ENCODE results near the gene NR2C2. TPM values are rescaled to one million over a fixed set of nuclear protein-coding genes. Genes with fewer than 3 reads are reported as not detected.
A peak's percentile ranks its signal among the peaks of the same experiment; 100 is the strongest.
"Not testable (repeated sequence)": the region's sequence is repeated elsewhere in the genome, so short reads cannot be mapped to it uniquely, and the experiment has no call there.

NR2C2 gene
- polyA plus RNA-seq, 1 donor: 51.0 TPM

- no peak for DNase-seq
- Histone ChIP-seq H3K9me3 (ENCODE audit: control insufficient read depth, low read depth, low read length) (no peaks in the 10 kb centered on the region), H3K4me3 (ENCODE audit: low read length) (no peak overlapping the region), H3K4me1 (ENCODE audit: control insufficient read depth, insufficient read depth, low read length) (no peaks in the 10 kb centered on the region), H3K27ac (ENCODE audit: low read length) (no peak overlapping the region), H3K27me3 (ENCODE audit: control insufficient read depth, insufficient read depth, low read length) (no peaks in the 10 kb centered on the region), H3K36me3 (ENCODE audit: control insufficient read depth, insufficient read depth, low read length) (no peaks in the 10 kb centered on the region)
- no CpG with 5 or more reads among the region's 3 CpGs for WGBS (ENCODE audit: insufficient coverage, low lambda C conversion rate)
Observed at GRCh38 chr3:14989943-14990779, 42.8 kb downstream of the NR2C2 start.

- no peak for DNase-seq
- H3K27me3 ChIP-seq (ENCODE audit: control insufficient read depth, insufficient read depth, low read length): no peaks in the 10 kb centered on the region
- no peak overlapping the region for H3K27ac ChIP-seq (ENCODE audit: low read length)
- H3K36me3 ChIP-seq (ENCODE audit: control insufficient read depth, insufficient read depth, low read length): no peaks in the 10 kb centered on the region
- 100% methylated on average over 1 of the region's 2 CpGs for WGBS (ENCODE audit: insufficient coverage, low lambda C conversion rate)
- no peaks in the 10 kb centered on the region for H3K4me1 ChIP-seq (ENCODE audit: control insufficient read depth, insufficient read depth, low read length)
- no peak overlapping the region for H3K4me3 ChIP-seq (ENCODE audit: low read length)
- no peaks in the 10 kb centered on the region for H3K9me3 ChIP-seq (ENCODE audit: control insufficient read depth, low read depth, low read length)
Observed at GRCh38 chr3:14990780-14991148, 43.4 kb downstream of the NR2C2 start.

- H3K4me3 ChIP-seq (ENCODE audit: low read length): no peak overlapping the region
- no peaks in the 10 kb centered on the region for H3K4me1 ChIP-seq (ENCODE audit: control insufficient read depth, insufficient read depth, low read length)
- no peaks in the 10 kb centered on the region for H3K36me3 ChIP-seq (ENCODE audit: control insufficient read depth, insufficient read depth, low read length)
- no CpG with 5 or more reads among the region's 1 CpG for WGBS (ENCODE audit: insufficient coverage, low lambda C conversion rate)
- no peak overlapping the region for H3K27ac ChIP-seq (ENCODE audit: low read length)
- H3K27me3 ChIP-seq (ENCODE audit: control insufficient read depth, insufficient read depth, low read length): no peaks in the 10 kb centered on the region
- no peaks in the 10 kb centered on the region for H3K9me3 ChIP-seq (ENCODE audit: control insufficient read depth, low read depth, low read length)
- no peak for DNase-seq
Observed at GRCh38 chr3:14991151-14991742, 43.9 kb downstream of the NR2C2 start.

GRCh38 chr3:14991818-14992612 lies 44.6 kb downstream of the NR2C2 start:
- no peaks in the 10 kb centered on the region for H3K27me3 ChIP-seq (ENCODE audit: control insufficient read depth, insufficient read depth, low read length)
- DNase-seq: peak; percentile 9 to 44
- H3K36me3 ChIP-seq (ENCODE audit: control insufficient read depth, insufficient read depth, low read length): no peaks in the 10 kb centered on the region
- WGBS (ENCODE audit: insufficient coverage, low lambda C conversion rate): no CpG with 5 or more reads among the region's 7 CpGs
- no peaks in the 10 kb centered on the region for H3K9me3 ChIP-seq (ENCODE audit: control insufficient read depth, low read depth, low read length)
- no peak overlapping the region for H3K27ac ChIP-seq (ENCODE audit: low read length)
- H3K4me3 ChIP-seq (ENCODE audit: low read length): no peak overlapping the region
- no peaks in the 10 kb centered on the region for H3K4me1 ChIP-seq (ENCODE audit: control insufficient read depth, insufficient read depth, low read length)

- Histone ChIP-seq H3K9me3 (ENCODE audit: control insufficient read depth, low read depth, low read length) (no peaks in the 10 kb centered on the region), H3K4me1 (ENCODE audit: control insufficient read depth, insufficient read depth, low read length) (no peaks in the 10 kb centered on the region), H3K4me3 (ENCODE audit: low read length) (no peak overlapping the region), H3K36me3 (ENCODE audit: control insufficient read depth, insufficient read depth, low read length) (peaks cover 11% of the 10 kb centered on the region), H3K27me3 (ENCODE audit: control insufficient read depth, insufficient read depth, low read length) (no peaks in the 10 kb centered on the region), H3K27ac (ENCODE audit: low read length) (no peak overlapping the region)
- DNase-seq: no peak
- WGBS (ENCODE audit: insufficient coverage, low lambda C conversion rate): no CpG with 5 or more reads among the region's 1 CpG
Observed at GRCh38 chr3:14997941-14998340, 50.6 kb downstream of the NR2C2 start.

- not testable (repeated sequence) for H3K9me3 ChIP-seq (ENCODE audit: control insufficient read depth, low read depth, low read length); H3K27me3 ChIP-seq (ENCODE audit: control insufficient read depth, insufficient read depth, low read length); DNase-seq; H3K4me1 ChIP-seq (ENCODE audit: control insufficient read depth, insufficient read depth, low read length); H3K4me3 ChIP-seq (ENCODE audit: low read length); H3K27ac ChIP-seq (ENCODE audit: low read length)
- WGBS (ENCODE audit: insufficient coverage, low lambda C conversion rate): no CpG with 5 or more reads among the region's 6 CpGs
- H3K36me3 ChIP-seq (ENCODE audit: control insufficient read depth, insufficient read depth, low read length): peaks cover 17% of the 10 kb centered on the region
Observed at GRCh38 chr3:14999182-14999581, 51.8 kb downstream of the NR2C2 start.

- no peak overlapping the region for H3K4me3 ChIP-seq (ENCODE audit: low read length)
- H3K27ac ChIP-seq (ENCODE audit: low read length): no peak overlapping the region
- 100% methylated on average over 1 of the region's 4 CpGs for WGBS (ENCODE audit: insufficient coverage, low lambda C conversion rate)
- H3K4me1 ChIP-seq (ENCODE audit: control insufficient read depth, insufficient read depth, low read length): no peaks in the 10 kb centered on the region
- H3K9me3 ChIP-seq (ENCODE audit: control insufficient read depth, low read depth, low read length): no peaks in the 10 kb centered on the region
- no peak for DNase-seq
- H3K36me3 ChIP-seq (ENCODE audit: control insufficient read depth, insufficient read depth, low read length): peaks cover 48% of the 10 kb centered on the region
- H3K27me3 ChIP-seq (ENCODE audit: control insufficient read depth, insufficient read depth, low read length): no peaks in the 10 kb centered on the region
Observed at GRCh38 chr3:15007681-15008141, 60.3 kb downstream of the NR2C2 start.

GRCh38 chr3:15009167-15009566 lies 61.8 kb downstream of the NR2C2 start:
- Histone ChIP-seq H3K27ac (ENCODE audit: low read length) (no peak overlapping the region), H3K36me3 (ENCODE audit: control insufficient read depth, insufficient read depth, low read length) (peaks cover 51% of the 10 kb centered on the region), H3K4me3 (ENCODE audit: low read length) (no peak overlapping the region), H3K9me3 (ENCODE audit: control insufficient read depth, low read depth, low read length) (no peaks in the 10 kb centered on the region), H3K4me1 (ENCODE audit: control insufficient read depth, insufficient read depth, low read length) (no peaks in the 10 kb centered on the region), H3K27me3 (ENCODE audit: control insufficient read depth, insufficient read depth, low read length) (no peaks in the 10 kb centered on the region)
- WGBS (ENCODE audit: insufficient coverage, low lambda C conversion rate): 100% methylated on average over 2 of the region's 5 CpGs
- no peak for DNase-seq

GRCh38 chr3:15010664-15011063 lies 63.3 kb downstream of the NR2C2 start:
- H3K9me3 ChIP-seq (ENCODE audit: control insufficient read depth, low read depth, low read length): no peaks in the 10 kb centered on the region
- H3K27ac ChIP-seq (ENCODE audit: low read length): peak overlapping the region; percentile 28
- peaks cover 51% of the 10 kb centered on the region for H3K36me3 ChIP-seq (ENCODE audit: control insufficient read depth, insufficient read depth, low read length)
- DNase-seq: no peak
- WGBS (ENCODE audit: insufficient coverage, low lambda C conversion rate): no CpG with 5 or more reads among the region's 1 CpG
- peaks cover 3% of the 10 kb centered on the region for H3K4me1 ChIP-seq (ENCODE audit: control insufficient read depth, insufficient read depth, low read length)
- no peaks in the 10 kb centered on the region for H3K27me3 ChIP-seq (ENCODE audit: control insufficient read depth, insufficient read depth, low read length)
- no peak overlapping the region for H3K4me3 ChIP-seq (ENCODE audit: low read length)

GRCh38 chr3:15011174-15011573 lies 63.8 kb downstream of the NR2C2 start:
- Histone ChIP-seq H3K4me3 (ENCODE audit: low read length) (no peak overlapping the region), H3K4me1 (ENCODE audit: control insufficient read depth, insufficient read depth, low read length) (peaks cover 3% of the 10 kb centered on the region), H3K27me3 (ENCODE audit: control insufficient read depth, insufficient read depth, low read length) (no peaks in the 10 kb centered on the region), H3K27ac (ENCODE audit: low read length) (peak overlapping the region; percentile 28), H3K9me3 (ENCODE audit: control insufficient read depth, low read depth, low read length) (no peaks in the 10 kb centered on the region), H3K36me3 (ENCODE audit: control insufficient read depth, insufficient read depth, low read length) (peaks cover 52% of the 10 kb centered on the region)
- peak; percentile 51 to 66 for DNase-seq
- WGBS (ENCODE audit: insufficient coverage, low lambda C conversion rate): no CpG with 5 or more reads among the region's 5 CpGs

Measured in large intestine (tissue), 3 donors.